Inflammatory macrophage treated with lipopolysaccharide for 1 hour (primary cell): ENCODE data around the gene NTF4.

Source experiments
- DNase-seq, 2 donors: peaks; one replicate each; pipeline ENCODE4 v3.0.0-alpha.2; 2020 to 2022

NTF4 gene, protein sequence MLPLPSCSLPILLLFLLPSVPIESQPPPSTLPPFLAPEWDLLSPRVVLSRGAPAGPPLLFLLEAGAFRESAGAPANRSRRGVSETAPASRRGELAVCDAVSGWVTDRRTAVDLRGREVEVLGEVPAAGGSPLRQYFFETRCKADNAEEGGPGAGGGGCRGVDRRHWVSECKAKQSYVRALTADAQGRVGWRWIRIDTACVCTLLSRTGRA

DNA sequence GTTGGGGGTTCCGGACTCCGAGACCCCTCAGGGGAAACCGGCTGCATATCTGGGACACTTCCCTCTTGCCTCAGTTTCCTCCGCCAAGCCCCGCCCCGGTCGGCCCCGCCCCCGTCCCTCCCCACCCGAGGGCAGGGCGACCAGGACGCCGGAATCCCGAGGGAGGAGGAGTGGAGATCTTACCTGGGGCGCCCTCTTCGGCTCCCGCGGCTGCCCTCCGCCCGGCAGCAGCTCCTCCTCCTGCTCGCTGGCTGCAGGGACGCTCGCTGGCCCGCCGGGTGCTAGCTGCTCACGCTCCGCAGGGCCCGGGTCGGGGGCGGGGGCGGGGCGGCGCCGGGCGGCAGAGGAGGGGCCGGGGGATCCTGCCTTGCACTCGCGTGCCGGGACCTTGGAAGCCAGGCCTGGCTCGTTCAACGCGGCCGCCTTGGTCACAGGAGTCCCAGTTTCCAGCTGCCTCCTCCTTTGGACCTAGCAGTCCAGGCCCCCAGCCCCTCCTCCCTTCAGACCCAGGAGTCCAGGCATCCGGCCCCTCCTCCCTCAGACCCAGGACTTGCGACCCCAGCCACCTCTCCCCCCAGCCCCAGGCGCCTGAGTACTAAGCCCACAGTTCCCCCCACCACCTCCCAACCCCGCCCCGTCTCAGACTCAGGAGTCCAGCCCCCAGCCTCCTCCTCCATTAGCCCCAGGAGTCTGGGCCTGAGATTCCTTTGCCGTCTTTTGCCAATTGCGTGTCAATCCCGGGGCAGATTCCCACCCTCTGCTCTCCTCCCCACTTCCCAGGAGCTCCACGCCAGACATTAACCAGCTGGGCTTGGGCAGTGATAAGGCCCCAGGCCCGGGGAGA, at the start of gene NTF4:
TSS of gene NTF4 (minus strand) at position 51 of the 844 bp plus-strand sequence. CDS start 2,821 bp downstream, outside the sequence.
- no peak for DNase-seq

- peak; percentile 41 to 72 for DNase-seq
Observed at GRCh38 chr19:49113762-49114629, 49.4 kb upstream of the NTF4 start, which contains the start of gene LIN7B. Gene LIN7B (plus strand): TSS chr19:49114370. CDS start chr19:49114405, 35 bp downstream.

- no peak for DNase-seq
Observed at GRCh38 chr19:49111218-49111998, 46.8 kb upstream of the NTF4 start.

DNA sequence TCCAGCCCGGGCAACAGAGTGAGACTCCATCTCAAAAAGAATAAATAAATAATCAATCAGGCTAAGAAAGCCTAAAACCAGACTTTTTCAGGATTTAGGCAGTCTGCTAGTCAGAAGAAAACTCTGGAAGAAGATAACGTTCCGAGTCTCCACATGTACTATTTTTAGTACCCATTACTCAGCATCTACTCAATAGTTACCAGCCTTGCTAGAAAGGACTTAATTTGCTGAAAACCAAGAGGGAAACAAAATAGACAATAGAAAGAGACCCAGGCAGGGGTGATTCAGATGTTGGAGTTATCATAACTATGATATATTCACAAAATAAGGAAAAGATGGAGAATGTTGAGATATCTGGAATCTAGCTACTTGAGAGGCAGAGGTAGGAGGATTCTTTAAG, 45.9 kb upstream of the NTF4 start:
- no peak for DNase-seq

DNA sequence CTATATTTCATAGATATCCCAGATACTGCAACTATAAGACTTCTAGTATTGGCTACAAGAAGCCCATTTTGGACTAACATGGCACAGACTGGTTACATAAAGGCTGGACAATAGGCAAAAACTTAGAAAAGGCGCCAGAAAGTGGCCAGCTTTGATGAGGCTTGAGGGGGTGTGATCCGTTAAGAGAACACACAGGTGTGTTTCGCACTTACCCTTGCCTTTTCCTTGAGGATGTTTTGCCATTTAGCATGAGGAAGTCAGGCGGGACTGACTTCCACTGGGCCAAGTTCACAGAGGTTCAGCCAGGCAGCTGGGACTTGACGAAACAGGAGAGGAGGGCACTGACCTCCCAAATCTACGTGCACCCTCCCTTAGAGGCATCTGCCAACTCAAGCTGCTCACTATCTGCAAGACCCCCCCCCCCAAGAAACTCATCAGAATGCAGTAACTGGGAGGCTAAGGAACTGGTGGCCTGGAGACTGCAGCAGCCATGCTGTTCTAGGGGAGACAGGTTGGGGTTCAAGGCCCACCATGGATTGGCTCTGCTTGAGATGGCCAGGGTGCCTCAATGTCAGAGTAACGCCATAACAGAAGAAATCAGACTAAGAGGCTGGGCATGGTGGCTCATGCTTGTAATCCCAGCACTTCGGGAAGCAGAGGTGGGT, 45.1 kb upstream of the NTF4 start:
- DNase-seq, result no peak

DNA sequence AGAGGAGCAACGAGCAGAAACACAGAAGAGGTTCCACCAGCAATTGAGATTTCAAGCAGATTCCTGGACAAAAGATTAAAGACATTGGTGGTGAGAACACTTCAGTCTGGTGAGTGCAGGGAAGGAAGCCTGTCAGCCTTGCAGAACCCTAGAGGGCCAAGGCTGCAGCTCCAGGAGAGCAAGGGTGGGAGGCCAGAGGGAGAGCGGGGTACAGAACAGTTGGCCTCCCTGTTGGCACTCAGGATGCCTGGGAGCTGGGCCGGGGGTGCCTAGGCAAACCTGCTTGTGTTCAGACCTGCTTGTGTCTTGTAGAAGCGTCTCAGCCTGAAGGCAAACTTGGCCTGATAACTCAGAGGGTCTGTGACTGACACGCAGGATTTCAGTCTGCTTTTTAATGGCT, 44.4 kb upstream of the NTF4 start:
- no peak for DNase-seq

GRCh38 chr19:49107625-49108459, 43.2 kb upstream of the NTF4 start:
- DNase-seq, result no peak

DNA sequence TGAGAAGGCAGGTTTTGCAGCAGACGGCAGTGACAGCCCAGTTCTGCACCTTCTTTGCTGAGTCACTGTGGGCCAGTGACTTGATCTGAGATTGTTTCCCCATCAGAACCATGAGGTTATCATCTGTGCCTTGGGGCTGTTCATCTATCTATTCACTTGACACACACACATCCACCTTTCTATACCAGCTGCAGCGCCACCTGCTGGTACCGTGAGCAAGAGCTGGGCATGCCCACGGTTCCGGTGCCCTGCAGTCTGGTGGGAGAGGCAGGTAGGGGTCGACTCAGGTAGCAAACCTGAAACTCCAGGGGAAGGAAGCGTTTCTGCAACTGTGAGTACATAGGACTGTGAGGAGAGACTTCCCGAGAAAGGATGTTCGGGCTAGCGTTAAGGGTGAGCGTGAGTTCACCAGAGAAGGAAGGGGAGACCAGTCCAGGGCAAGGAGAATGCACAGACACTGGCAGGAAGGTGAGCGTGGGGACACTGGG, 42.1 kb upstream of the NTF4 start:
- peak in 1 of 2 donors; percentile 47 for DNase-seq

DNA sequence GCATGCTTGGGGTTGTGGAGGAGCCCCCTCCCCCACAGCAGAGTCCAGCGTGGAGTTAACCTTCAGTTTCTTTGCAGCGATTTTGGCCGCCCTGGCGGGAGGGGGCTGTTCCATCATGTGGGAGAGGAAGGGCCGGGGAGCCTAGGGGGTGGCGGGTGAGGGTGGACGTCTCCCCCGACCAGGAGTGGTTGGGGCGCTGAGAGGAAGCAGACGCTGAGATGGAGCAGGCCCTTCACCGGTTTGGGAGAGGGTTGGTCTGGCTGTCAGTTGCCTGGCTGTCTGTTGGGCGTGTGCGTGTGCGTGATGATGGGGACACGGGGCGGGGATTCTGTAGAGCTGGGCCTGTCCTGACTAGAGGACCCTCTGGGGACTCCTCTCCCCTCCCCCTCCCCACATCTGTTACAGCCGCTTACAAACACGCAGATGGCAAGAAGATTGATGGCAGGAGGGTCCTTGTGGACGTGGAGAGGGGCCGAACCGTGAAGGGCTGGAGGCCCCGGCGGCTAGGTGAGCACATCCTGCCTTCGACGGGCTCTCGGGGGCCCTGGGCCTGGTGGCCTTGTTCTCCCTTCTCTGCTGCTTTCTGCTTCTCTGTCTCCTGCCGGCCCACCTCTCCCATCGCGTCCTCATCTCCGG, 39.7 kb upstream of the NTF4 start:
- no peak for DNase-seq

GRCh38 chr19:49103331-49104085, 38.9 kb upstream of the NTF4 start:
- DNase-seq, result no peak

DNA sequence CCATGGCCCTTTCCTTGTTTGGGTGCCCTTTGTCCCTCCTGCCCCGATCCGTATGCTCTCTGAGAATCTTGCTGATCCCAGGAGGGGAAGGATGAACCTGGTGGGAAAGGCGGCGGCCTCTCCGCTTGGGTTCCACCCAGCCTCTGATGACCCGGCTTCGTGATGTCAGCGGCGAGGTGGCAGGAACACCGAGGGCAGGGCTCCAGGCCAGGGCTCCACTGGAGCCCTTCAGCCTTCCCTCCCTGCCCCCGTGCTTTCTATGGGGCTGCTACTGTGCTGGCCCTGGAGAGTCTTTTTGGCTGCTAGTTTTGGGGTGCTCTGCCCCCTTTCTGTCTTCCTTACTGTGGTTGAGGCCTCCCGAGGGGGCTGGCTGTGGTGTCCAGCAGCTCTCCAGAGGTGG, 37.7 kb upstream of the NTF4 start:
- no peak for DNase-seq

DNA sequence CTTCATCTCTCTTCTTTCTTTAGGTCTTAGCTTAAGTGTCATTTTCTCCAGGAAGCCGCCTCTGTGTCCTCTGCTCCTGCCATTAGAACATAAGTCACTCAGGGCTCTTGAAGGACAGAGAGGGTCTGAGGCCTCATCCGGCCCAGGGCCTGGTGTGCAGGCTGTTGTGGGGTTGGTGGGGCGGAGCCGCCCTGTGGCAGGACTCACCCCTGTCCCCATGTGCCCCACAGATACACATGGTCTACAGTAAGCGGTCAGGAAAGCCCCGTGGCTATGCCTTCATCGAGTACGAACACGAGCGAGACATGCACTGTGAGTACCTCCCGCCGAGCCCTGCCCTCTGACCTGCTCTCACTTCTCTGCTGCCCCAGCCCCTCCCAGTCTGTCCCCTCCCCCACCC, 36.5 kb upstream of the NTF4 start:
- no peak for DNase-seq

GRCh38 chr19:49098795-49099194, 34.2 kb upstream of the NTF4 start:
- no peak for DNase-seq

DNA sequence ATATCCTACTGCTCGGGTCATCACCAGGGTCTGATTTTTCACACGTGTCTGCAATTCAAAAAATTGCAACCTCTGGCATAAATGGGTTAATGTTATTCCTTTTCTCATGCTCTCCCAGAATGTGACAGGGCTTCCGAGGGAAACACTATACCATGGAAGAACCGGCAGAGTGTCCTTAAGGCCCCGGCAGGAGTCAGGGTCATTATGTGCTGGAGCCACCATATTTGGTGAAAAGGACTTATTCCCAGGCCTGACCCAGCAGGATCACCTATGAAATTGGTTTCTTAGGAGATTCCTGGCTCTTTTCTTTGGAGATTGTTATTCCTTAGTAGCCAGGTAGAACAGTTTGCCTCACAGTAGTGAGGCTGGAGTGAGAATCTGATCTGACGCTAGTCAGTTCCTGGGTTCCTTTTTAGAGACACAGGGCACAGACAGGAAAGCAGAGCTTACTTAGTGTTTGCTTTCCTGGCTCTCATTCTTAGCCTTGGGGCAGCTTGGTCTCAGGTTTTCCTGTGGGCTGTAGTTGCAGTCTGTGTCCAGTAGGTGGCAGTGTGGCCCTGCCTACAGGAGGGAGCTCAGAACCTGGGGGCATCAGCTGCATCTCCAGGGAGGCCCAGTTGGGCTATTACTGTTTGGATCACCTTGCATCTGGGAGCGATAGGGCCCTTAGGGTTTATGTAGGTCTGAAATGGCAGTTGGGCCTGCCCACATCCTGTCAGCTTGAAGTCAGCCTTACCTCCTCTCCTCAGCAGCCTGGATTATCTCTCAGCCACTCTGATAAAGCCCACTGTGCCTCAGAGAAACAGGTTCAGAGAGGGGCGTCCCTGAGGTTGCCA, 33.1 kb upstream of the NTF4 start:
- DNase-seq, result peak; percentile 37 to 89

- DNase-seq, result no peak
Observed at GRCh38 chr19:49094505-49095482, 30.2 kb upstream of the NTF4 start.

GRCh38 chr19:49092686-49093085, 28.1 kb upstream of the NTF4 start:
- DNase-seq, result no peak

DNA sequence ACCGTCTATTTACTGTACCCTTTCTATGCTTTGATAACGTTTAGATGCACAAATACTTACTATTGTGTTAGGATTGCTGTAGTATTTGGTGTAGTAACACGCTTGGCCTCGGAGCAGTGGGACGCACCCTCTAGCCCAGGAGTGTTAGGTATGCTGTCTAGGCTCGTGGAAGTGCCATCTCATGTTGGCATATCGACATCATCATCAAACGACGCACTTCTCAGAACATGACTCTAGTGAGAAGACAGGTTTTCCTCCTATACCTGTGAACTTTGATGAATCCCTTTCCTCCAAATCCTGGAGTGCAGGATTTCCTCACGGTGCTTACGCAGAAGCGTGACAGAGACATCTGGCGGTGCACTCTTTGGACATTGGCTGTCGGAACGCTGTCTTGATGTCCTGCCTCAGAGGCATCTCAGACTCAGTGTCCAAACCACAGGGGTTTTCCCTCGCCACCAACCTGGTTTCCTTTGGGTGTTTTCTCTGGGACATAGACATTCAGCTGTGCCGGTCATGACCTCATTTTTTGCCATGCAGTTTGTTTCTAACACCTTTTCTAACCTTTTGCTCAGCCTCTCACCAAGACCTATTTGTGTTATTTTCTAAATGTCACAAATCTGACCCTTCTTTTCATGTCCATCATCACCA, 26.9 kb upstream of the NTF4 start:
- no peak for DNase-seq
